ENCODE measurements around the gene HNRNPM.

The HNRNPM gene

DNA sequence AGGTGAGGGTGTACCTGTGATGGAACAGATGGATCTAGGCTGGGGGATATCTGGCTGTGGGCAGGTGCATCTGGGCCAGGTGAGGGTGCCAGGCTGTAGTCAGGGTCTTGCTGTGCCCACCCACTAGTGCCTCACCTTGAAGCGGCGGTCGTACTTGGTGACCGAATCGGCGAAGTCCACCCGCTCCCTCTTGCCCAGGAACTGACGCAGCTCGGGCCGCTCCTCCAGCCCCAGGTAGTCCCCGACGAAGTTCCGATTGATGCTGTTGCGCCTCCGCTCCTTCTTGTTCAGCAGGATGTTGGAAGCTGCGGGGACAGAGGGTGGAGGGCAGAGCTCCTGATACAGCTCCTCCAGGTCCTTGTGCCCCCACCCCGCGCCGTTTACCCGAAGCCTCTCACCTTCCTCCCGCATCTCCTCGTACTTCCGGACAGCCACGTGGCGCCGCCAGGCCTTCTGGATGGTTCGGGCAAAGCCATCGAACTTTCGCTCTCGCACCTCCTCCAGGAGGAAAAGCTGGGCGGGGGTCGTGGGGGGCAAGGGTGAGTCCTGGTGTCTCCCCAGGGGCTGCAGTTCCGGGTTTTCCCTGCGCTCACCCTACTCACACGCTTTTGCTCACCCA lies 85.4 kb downstream of the HNRNPM start:
- no peak for DNase-seq
- H4K20me1 ChIP-seq (ENCODE audit: insufficient read depth, low read length) = no peaks in the 10 kb centered on the region
- no peaks in the 10 kb centered on the region for H3K79me2 ChIP-seq (ENCODE audit: low read length)
- no peaks in the 10 kb centered on the region for H3K9me2 ChIP-seq (replicated peaks; ENCODE audit: insufficient read depth, low read length)
- no peaks in the 10 kb centered on the region for H3K36me3 ChIP-seq (replicated peaks; ENCODE audit: insufficient read depth, low read length)
- no peak for TF ChIP-seq EZH2 (optimal IDR thresholded peaks at IDR 0.05; ENCODE audit: low read depth, low read length)
- TF ChIP-seq, protein P1, sequence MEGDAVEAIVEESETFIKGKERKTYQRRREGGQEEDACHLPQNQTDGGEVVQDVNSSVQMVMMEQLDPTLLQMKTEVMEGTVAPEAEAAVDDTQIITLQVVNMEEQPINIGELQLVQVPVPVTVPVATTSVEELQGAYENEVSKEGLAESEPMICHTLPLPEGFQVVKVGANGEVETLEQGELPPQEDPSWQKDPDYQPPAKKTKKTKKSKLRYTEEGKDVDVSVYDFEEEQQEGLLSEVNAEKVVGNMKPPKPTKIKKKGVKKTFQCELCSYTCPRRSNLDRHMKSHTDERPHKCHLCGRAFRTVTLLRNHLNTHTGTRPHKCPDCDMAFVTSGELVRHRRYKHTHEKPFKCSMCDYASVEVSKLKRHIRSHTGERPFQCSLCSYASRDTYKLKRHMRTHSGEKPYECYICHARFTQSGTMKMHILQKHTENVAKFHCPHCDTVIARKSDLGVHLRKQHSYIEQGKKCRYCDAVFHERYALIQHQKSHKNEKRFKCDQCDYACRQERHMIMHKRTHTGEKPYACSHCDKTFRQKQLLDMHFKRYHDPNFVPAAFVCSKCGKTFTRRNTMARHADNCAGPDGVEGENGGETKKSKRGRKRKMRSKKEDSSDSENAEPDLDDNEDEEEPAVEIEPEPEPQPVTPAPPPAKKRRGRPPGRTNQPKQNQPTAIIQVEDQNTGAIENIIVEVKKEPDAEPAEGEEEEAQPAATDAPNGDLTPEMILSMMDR (IDR thresholded peaks at IDR 0.05; ENCODE audit: low read length) = no peak
- no peak for TF ChIP-seq EZH2phosphoT487 (IDR thresholded peaks at IDR 0.05; ENCODE audit: low read length)
- no peak overlapping the region for H3K9ac ChIP-seq (ENCODE audit: low read length)
- H3F3A ChIP-seq (ENCODE audit: insufficient read depth, low read length) = no peaks in the 10 kb centered on the region
- H2AFZ ChIP-seq (ENCODE audit: low read length) = no peak overlapping the region
- peaks cover 80% of the 10 kb centered on the region for H3K27me3 ChIP-seq (replicated peaks; ENCODE audit: insufficient read depth, low read length)
- H3K9me3 ChIP-seq (replicated peaks; ENCODE audit: insufficient read depth, low read length) = no peaks in the 10 kb centered on the region; the same call in 1 of the 2 replicates
- no peaks in the 10 kb centered on the region for H3K4me1 ChIP-seq (ENCODE audit: low read length)
- no peak overlapping the region for H3K27ac ChIP-seq (ENCODE audit: low read length)
- no peak overlapping the region for H3K4me2 ChIP-seq (ENCODE audit: low read depth, low read length)
- no peak overlapping the region for H3K4me3 ChIP-seq (ENCODE audit: low read length)

DNA sequence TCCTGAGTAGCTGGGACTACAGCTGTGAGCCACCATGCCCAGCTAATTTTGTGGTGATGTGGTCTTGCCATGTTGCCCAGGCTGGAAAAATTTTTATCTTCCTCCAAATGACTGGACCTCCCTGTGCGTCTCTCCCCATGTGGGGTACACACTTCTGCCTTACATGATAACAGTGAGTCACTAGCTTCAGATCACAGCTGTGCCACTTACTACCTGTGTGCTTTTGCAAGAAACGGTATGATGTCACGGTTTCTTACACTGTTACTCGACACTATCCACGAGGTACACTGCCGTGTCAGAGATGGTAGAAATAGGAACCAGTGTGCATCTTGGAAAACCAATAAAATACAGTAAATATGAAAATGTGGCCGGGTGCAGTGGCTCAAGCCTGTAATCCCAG lies 86.7 kb downstream of the HNRNPM start:
- Histone ChIP-seq H3F3A (ENCODE audit: insufficient read depth, low read length) (no peaks in the 10 kb centered on the region), H3K9ac (ENCODE audit: low read length) (no peak overlapping the region), H3K27ac (ENCODE audit: low read length) (no peak overlapping the region), H2AFZ (ENCODE audit: low read length) (no peak overlapping the region), H3K9me2 (replicated peaks; ENCODE audit: insufficient read depth, low read length) (no peaks in the 10 kb centered on the region), H3K27me3 (replicated peaks; ENCODE audit: insufficient read depth, low read length) (peaks cover 88% of the 10 kb centered on the region), H3K79me2 (ENCODE audit: low read length) (no peaks in the 10 kb centered on the region), H4K20me1 (ENCODE audit: insufficient read depth, low read length) (no peaks in the 10 kb centered on the region), H3K36me3 (replicated peaks; ENCODE audit: insufficient read depth, low read length) (no peaks in the 10 kb centered on the region), H3K4me3 (ENCODE audit: low read length) (no peak overlapping the region), H3K4me1 (ENCODE audit: low read length) (no peaks in the 10 kb centered on the region), H3K9me3 (replicated peaks; ENCODE audit: insufficient read depth, low read length) (no peaks in the 10 kb centered on the region), H3K4me2 (ENCODE audit: low read depth, low read length) (no peak overlapping the region)
- TF ChIP-seq EZH2 (optimal IDR thresholded peaks at IDR 0.05; ENCODE audit: low read depth, low read length) (no peak), EZH2phosphoT487 (IDR thresholded peaks at IDR 0.05; ENCODE audit: low read length) (no peak)
- TF ChIP-seq, protein P1 (IDR thresholded peaks at IDR 0.05; ENCODE audit: low read length) = no peak
- DNase-seq = no peak

DNA sequence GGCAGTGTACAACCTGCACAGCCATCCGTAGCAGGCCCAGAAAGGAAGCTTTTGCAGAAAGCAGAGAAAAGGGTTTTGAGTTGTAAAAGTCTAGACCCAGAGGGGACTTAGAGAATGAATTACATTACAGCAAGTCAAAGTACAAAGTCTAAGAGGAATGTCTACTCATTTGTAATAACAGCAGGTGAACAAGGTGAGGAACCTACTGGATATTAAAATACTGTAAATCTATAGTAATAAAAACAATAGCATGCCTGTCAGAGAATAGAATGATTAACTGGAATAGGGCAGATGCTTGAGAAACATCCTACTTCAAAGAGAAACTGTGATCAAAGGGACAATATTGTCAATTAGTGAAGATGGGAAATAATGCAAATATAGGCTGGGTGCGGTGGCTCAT lies 87.5 kb downstream of the HNRNPM start:
- Histone ChIP-seq H3F3A (ENCODE audit: insufficient read depth, low read length) (no peaks in the 10 kb centered on the region), H3K79me2 (ENCODE audit: low read length) (no peaks in the 10 kb centered on the region), H3K27me3 (replicated peaks; ENCODE audit: insufficient read depth, low read length) (peaks cover 89% of the 10 kb centered on the region), H2AFZ (ENCODE audit: low read length) (no peak overlapping the region), H3K36me3 (replicated peaks; ENCODE audit: insufficient read depth, low read length) (no peaks in the 10 kb centered on the region), H3K4me2 (ENCODE audit: low read depth, low read length) (no peak overlapping the region), H3K9me3 (replicated peaks; ENCODE audit: insufficient read depth, low read length) (no peaks in the 10 kb centered on the region), H3K9ac (ENCODE audit: low read length) (no peak overlapping the region), H3K4me3 (ENCODE audit: low read length) (no peak overlapping the region), H3K9me2 (replicated peaks; ENCODE audit: insufficient read depth, low read length) (no peaks in the 10 kb centered on the region), H4K20me1 (ENCODE audit: insufficient read depth, low read length) (no peaks in the 10 kb centered on the region), H3K4me1 (ENCODE audit: low read length) (no peaks in the 10 kb centered on the region), H3K27ac (ENCODE audit: low read length) (no peak overlapping the region)
- DNase-seq = no peak
- TF ChIP-seq, protein P1 (IDR thresholded peaks at IDR 0.05; ENCODE audit: low read length) = no peak
- TF ChIP-seq EZH2 (optimal IDR thresholded peaks at IDR 0.05; ENCODE audit: low read depth, low read length) (no peak), EZH2phosphoT487 (IDR thresholded peaks at IDR 0.05; ENCODE audit: low read length) (no peak)
